HG02759 (cell line): Measurements from ENCODE around the gene MYO6.
A peak's percentile ranks its signal among the peaks of the same experiment; 100 is the strongest.
"Not testable (repeated sequence)": the region's sequence is repeated elsewhere in the genome, so short reads cannot be mapped to it uniquely, and the experiment has no call there.

Experiments used
- ATAC-seq: cut with Tn5 transposase; IDR thresholded peaks from one replicate; pipeline ENCODE4 v1.9.1; 2021; ENCODE audit warnings: mild to moderate bottlenecking, moderate library complexity; ENCODE audit not compliant: unreplicated experiment

Gene MYO6

DNA sequence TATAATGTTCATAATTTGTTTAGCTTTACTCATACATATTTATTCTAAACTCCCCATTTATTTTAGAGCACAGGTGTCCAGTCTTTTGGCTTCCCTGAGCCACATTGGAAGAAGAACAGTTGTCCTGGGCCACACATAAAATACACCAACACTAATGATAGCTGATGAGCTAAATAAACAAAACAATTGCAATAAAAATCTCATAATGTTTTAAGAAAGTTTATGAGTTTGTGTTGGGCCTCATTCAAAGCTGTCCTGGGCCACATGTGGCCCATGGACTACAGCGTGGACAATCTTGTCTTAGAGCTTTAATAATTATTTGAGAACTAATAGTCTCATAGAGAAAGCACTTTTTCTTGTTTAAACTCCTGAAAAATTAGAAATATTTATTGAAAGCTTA is 131.3 kb downstream of the MYO6 start:
- no peak for ATAC-seq

GRCh38 chr6:75882734-75883133 is 133.7 kb downstream of the MYO6 start:
- no peak for ATAC-seq

DNA sequence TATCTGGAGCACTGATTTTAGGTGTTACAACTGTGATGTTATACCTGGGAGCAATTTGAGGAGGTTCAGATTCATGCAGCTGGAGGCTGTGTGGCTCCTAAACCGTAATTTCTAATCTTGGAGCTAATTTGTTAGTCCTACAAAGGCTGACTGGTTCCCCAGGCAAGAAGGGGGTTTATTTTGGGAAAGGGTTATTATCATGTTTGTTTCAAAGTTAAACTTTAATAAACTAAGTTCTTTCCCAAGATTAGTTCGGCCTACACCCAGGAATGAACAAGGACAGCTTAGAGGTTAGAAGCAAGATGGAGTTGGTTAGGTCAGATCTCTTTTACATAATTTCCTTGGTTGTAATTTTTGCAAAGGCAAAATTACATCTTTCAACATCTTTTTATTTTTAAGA is 135.8 kb downstream of the MYO6 start:
- ATAC-seq: no peak

GRCh38 chr6:75892384-75892783 is 143.3 kb downstream of the MYO6 start:
- no peak for ATAC-seq

- ATAC-seq: peak; percentile 81
Measured at GRCh38 chr6:75893058-75893775, 144.2 kb downstream of the MYO6 start.

GRCh38 chr6:75893776-75894152 is 144.7 kb downstream of the MYO6 start:
- peak; percentile 21 for ATAC-seq

GRCh38 chr6:75896526-75896925 is 147.5 kb downstream of the MYO6 start:
- no peak for ATAC-seq

DNA sequence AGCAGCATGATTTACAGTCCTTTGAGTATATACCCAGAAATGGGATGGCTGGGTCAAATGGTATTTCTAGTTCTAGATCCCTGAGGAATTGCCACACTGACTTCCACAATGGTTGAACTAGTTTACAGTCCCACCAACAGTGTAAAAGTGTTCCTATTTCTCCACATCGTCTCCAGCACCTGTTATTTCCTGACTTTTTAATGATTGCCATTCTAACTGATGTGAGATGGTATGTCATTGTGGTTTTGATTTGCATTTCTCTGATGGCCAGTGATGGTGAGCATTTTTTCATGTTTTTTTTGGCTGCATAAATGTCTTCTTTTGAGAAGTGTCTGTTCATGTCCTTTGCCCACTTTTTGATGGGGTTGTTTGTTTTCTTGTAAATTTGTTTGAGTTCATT is 151.2 kb downstream of the MYO6 start:
- not testable (repeated sequence) for ATAC-seq

GRCh38 chr6:75905129-75905528 is 156.1 kb downstream of the MYO6 start:
- ATAC-seq: not testable (repeated sequence)

- ATAC-seq: no peak
Measured at GRCh38 chr6:75906871-75907270, 157.8 kb downstream of the MYO6 start.

DNA sequence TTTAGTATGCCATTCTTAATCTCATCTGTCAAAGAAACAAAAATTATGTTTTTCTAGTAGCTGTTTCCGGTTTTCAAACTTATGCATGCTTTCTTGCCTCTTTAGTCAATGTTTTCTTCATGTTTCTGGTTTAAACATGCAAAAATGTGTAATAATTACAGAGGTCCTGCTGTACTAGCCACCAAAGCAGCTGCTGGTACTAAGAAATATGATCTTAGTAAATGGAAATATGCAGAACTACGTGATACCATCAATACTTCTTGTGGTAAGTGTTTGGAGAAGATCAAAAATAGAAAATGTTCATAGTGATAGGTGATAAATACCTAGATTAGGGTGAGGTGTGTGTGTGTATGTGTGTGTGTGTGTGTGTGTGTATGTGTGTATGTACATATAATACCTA is 158.4 kb downstream of the MYO6 start:
- no peak for ATAC-seq

GRCh38 chr6:75913040-75913439 is 164.0 kb downstream of the MYO6 start:
- ATAC-seq: no peak

GRCh38 chr6:75922226-75922625 is 173.2 kb downstream of the MYO6 start:
- no peak for ATAC-seq

DNA sequence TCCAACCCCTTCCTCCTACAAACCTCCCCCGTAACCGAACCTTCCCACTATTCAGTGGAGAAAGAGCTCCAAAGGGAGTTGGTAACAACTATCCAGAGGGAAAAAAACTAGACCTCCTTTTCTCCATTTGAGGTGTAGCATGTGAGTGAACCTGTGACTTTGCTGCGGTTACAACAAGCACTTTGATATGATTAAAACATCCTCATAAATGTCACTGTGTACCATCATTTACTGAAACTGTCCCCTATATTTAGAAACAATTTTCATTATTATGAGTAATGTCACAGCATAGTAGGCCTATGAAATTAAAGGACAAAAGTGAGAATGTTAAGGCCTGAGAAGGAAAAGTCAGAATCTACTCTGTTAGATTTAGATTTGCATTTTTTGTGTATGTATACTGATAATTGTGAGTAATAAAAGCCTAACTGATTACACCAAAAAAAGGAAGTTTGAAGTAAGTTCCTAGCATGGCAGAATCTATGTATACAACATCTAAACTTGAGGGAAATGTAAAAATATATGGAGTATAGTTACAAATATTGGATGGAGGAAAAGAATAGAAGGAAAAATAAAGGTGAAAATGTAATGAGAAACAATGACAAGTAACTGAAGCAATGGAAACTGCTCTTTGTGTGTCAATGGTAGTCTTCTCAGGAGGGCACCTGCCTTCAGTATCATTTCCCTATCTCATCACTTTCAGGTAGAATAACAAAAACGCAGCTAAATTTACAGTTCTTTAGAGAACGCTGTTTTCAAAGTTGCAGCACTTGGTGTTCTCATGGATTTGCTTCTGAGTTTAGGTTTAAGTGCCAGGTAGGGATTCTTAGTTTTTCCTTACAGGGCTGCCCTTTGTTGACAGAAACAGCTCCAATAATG is 177.5 kb downstream of the MYO6 start:
- ATAC-seq: peak; percentile 44

GRCh38 chr6:75931011-75931680 is 182.1 kb downstream of the MYO6 start:
- ATAC-seq: no peak

- ATAC-seq: peak; percentile 43
Measured at GRCh38 chr6:75932067-75932466, 183.0 kb downstream of the MYO6 start.

DNA sequence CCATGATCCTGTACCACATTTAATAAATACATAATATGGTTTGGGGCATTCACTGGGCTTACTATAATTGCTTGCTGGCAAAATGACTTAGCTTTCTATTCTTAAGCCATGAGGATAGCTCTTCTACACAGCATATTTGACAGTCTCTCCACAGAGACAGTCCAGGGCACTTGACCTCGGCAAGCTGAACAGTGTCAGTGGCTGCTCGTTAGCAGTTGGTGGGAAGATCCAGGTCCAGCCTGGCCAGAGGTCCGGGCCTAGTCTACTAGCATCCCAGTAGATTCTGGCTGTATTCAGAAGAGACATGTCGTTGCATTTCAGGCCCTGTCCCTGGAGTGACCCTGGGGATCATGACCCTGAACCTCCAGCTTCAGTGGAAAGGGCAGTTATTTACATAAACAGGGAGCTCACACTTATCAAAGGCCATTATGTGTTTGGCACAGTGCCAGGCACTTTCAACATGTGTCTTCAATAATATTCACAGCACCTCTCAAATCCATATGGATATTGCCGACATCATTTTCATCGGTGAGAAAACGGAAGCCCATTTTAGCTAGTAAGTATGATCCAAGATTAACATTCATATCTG is 184.4 kb downstream of the MYO6 start:
- no peak for ATAC-seq

DNA sequence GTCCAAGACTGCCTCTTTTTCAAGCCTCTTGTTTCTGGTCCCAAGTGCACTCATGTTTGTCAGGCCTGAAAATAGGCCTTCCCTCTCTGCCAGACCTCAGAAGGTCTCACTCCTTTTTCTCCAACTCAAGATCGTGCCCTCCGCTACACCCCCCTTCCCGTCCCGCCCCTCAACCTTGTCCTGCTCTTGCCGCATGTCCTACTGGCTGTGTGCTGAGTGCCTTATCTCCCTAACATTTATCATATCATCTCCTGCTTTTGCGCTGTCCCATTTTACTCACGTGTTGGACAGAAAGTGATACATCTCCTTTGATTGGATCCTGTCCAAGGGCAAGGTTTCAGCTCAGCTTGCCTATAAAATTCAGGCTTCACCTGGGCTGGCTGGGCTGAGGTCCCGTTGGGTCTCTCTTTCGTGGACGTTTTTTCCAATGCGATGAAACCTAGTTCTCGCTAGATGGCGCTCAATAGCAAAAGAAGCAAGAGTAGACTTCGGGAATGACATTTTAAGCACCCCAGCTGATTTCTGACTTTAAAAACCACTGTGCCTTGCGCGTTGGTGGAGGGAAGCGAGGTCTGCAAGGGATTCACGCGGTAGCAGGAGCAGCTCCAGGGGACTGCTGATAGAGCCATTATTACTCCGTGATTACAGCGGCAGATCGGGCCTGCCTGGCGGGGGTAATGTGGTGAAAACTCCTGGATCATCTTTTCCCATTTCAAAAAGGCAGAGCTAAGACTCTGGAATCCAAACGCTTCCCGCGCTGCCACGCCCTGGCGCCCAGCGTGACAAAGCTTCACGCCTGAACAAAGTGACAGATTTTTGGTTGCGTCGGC is 185.8 kb downstream of the MYO6 start:
- peak; percentile 82 for ATAC-seq

GRCh38 chr6:75935473-75935793 is 186.4 kb downstream of the MYO6 start:
- ATAC-seq: peak; percentile 28

DNA sequence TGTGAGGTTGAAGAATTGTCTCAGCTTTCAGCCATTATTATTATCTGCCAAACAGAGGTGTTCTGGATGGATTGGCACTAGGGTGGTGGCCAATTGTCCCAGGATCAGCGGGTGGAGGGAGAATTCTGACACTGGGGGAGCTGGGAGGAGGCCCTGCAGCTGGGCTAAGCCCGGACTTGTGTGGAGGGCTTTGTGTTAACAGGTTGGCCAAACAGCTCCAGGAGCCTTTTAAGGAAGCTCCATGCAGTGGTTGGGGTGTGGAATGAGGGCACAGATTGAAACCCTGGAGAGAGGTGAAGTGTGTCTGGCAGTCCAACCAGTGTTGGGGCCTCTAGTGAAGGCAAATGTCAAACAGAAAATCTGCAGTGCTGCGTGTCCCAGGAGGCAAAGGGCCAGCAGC is 187.6 kb downstream of the MYO6 start:
- ATAC-seq: no peak

GRCh38 chr6:75937846-75938245 is 188.8 kb downstream of the MYO6 start:
- ATAC-seq: no peak
